HK-2 (cell line): Measurements from ENCODE around the gene MRPS6.

ENCODE experiments used
- DNase-seq: peaks from one replicate; pipeline ENCODE4 v3.0.0-alpha.2; 2018; ENCODE audit not compliant: unreplicated experiment

The MRPS6 gene

GRCh38 chr21:34180826-34181359 is 107.5 kb downstream of the MRPS6 start:
- DNase-seq = no peak

- DNase-seq = no peak
These were observed 108.2 kb downstream of the MRPS6 start for GRCh38 chr21:34181431-34182039.

- DNase-seq = no peak
These were observed 109.1 kb downstream of the MRPS6 start for GRCh38 chr21:34182436-34182835.

GRCh38 chr21:34183331-34183928 is 110.1 kb downstream of the MRPS6 start:
- no peak for DNase-seq

GRCh38 chr21:34184232-34184631 is 110.9 kb downstream of the MRPS6 start:
- DNase-seq = no peak

GRCh38 chr21:34185026-34185750 is 111.8 kb downstream of the MRPS6 start:
- no peak for DNase-seq

GRCh38 chr21:34186109-34186719 is 112.8 kb downstream of the MRPS6 start:
- DNase-seq = no peak

- DNase-seq = no peak
These were observed 114.6 kb downstream of the MRPS6 start for GRCh38 chr21:34187935-34188334.

GRCh38 chr21:34189506-34189905 is 116.1 kb downstream of the MRPS6 start:
- DNase-seq = no peak

GRCh38 chr21:34190576-34191321 is 117.4 kb downstream of the MRPS6 start:
- DNase-seq = no peak

- no peak for DNase-seq
These were observed 118.5 kb downstream of the MRPS6 start for GRCh38 chr21:34191876-34192275.
